Mononuclear cell (primary cell): ENCODE measurements around the gene INSC. TPM values are rescaled to one million over a fixed set of nuclear protein-coding genes. Genes with fewer than 3 reads are reported as not detected.

Experiments
- H3K27me3 ChIP-seq: 2 replicates; pipeline ENCODE4 v1.6.0; 2011; ENCODE audit warnings: low read length, control low read depth; ENCODE audit not compliant: insufficient read depth
- H3K4me1 ChIP-seq: 2 replicates; pipeline ENCODE4 v1.5.1; 2011; ENCODE audit warnings: mild to moderate bottlenecking, low read length, control low read depth; ENCODE audit not compliant: insufficient read depth
- H3K4me3 ChIP-seq: 2 replicates; pipeline ENCODE4 v1.5.1; 2011; ENCODE audit warnings: mild to moderate bottlenecking, low read length, moderate library complexity
- H3K9me3 ChIP-seq: 2 replicates; pipeline ENCODE4 v1.5.1; 2011; ENCODE audit warnings: low read depth, mild to moderate bottlenecking, control low read depth, low read length
- total RNA-seq: library from RNA; depleted of rRNA; stranded (reverse); fragments of >200 nt; gene quantifications from one replicate; pipeline ENCODE4 v1.2.3, GENCODE V29; 2012

INSC gene
- total RNA-seq, 1 donor, result 0.10 TPM

GRCh38 chr11:15282754-15283153, 168.0 kb downstream of the INSC start:
- Histone ChIP-seq H3K4me1 (no peaks in the 10 kb centered on the region), H3K9me3 (no peaks in the 10 kb centered on the region), H3K27me3 (no peaks in the 10 kb centered on the region), H3K4me3 (no peak overlapping the region)

- Histone ChIP-seq H3K27me3 (no peaks in the 10 kb centered on the region), H3K4me3 (no peak overlapping the region), H3K4me1 (no peaks in the 10 kb centered on the region), H3K9me3 (no peaks in the 10 kb centered on the region)
Measured at GRCh38 chr11:15286465-15286864, 171.7 kb downstream of the INSC start.

GRCh38 chr11:15288863-15289262, 174.1 kb downstream of the INSC start:
- Histone ChIP-seq H3K4me3 (no peak overlapping the region), H3K4me1 (no peaks in the 10 kb centered on the region), H3K9me3 (no peaks in the 10 kb centered on the region), H3K27me3 (no peaks in the 10 kb centered on the region)

- no peaks in the 10 kb centered on the region for H3K4me1 ChIP-seq
- H3K9me3 ChIP-seq, result no peaks in the 10 kb centered on the region
- no peaks in the 10 kb centered on the region for H3K27me3 ChIP-seq
- H3K4me3 ChIP-seq, result no peak overlapping the region
Measured at GRCh38 chr11:15289723-15290122, 175.0 kb downstream of the INSC start.

GRCh38 chr11:15291885-15292284, 177.2 kb downstream of the INSC start:
- no peak overlapping the region for H3K4me3 ChIP-seq
- no peaks in the 10 kb centered on the region for H3K27me3 ChIP-seq
- no peaks in the 10 kb centered on the region for H3K4me1 ChIP-seq
- no peaks in the 10 kb centered on the region for H3K9me3 ChIP-seq

GRCh38 chr11:15293975-15294620, 179.4 kb downstream of the INSC start:
- Histone ChIP-seq H3K27me3 (no peaks in the 10 kb centered on the region), H3K4me1 (no peaks in the 10 kb centered on the region), H3K9me3 (no peaks in the 10 kb centered on the region), H3K4me3 (no peak overlapping the region)

- H3K9me3 ChIP-seq, result no peaks in the 10 kb centered on the region
- H3K27me3 ChIP-seq, result peaks cover 4% of the 10 kb centered on the region
- H3K4me1 ChIP-seq, result no peaks in the 10 kb centered on the region
- no peak overlapping the region for H3K4me3 ChIP-seq
Measured at GRCh38 chr11:15295695-15296094, 181.0 kb downstream of the INSC start.

Other genes with a start within 250 kb of the INSC start
- 15.6 TPM for gene CYP2R1, start 222.7 kb upstream of the INSC start, total RNA-seq
- gene CALCA, start 142.6 kb upstream of the INSC start, total RNA-seq, result not detected
- gene CALCB, start 41.3 kb upstream of the INSC start, total RNA-seq, result 0.10 TPM